Mesenchymal stem cell (in vitro differentiated cells and primary cell): ENCODE measurements around the gene DNER.

Source experiments
- DNase-seq: peaks from one replicate; pipeline ENCODE4 v3.0.0-alpha.2; 2013
- H2AFZ ChIP-seq: one replicate; pipeline ENCODE4 v1.6.1; 2013; ENCODE audit warnings: low read depth, mild to moderate bottlenecking, control low read depth, inconsistent platforms, low read length, moderate library complexity
- H2AK5ac ChIP-seq: 2 replicates; pipeline ENCODE4 v1.6.1; 2013; ENCODE audit warnings: low read length, moderate library complexity, mild to moderate bottlenecking, inconsistent platforms; ENCODE audit not compliant: severe bottlenecking
- H2BK120ac ChIP-seq: one replicate; pipeline ENCODE4 v1.6.1; 2013; ENCODE audit warnings: low read depth, mild to moderate bottlenecking, inconsistent platforms, low read length, moderate library complexity
- H2BK12ac ChIP-seq, 2 experiments: one replicate each; pipeline ENCODE4 v1.6.1; 2013; ENCODE audit warnings: inconsistent platforms in 2 of 2, low read length in 2 of 2, mild to moderate bottlenecking in 2 of 2, moderate library complexity in 2 of 2, control low read depth in 1 of 2
- H2BK15ac ChIP-seq: one replicate; pipeline ENCODE4 v1.6.1; 2013; ENCODE audit warnings: mild to moderate bottlenecking, low read depth, inconsistent platforms; ENCODE audit not compliant: poor library complexity, severe bottlenecking
- H2BK5ac ChIP-seq: 2 replicates; pipeline ENCODE4 v1.6.1; 2013; ENCODE audit warnings: low read depth, mild to moderate bottlenecking, low read length, control low read depth, inconsistent platforms; ENCODE audit not compliant: poor library complexity, severe bottlenecking
- H3K14ac ChIP-seq, 2 experiments: one replicate each; pipeline ENCODE4 v1.6.1; 2013; ENCODE audit warnings: inconsistent platforms in 2 of 2, low read length in 2 of 2, control low read depth in 1 of 2, mild to moderate bottlenecking in 1 of 2, moderate library complexity in 1 of 2
- H3K18ac ChIP-seq, 2 experiments: one replicate each; pipeline ENCODE4 v1.6.1; 2013; ENCODE audit warnings: inconsistent platforms in 2 of 2, low read length in 2 of 2, control low read depth in 1 of 2, low read depth in 1 of 2, mild to moderate bottlenecking in 1 of 2
- H3K23ac ChIP-seq, 2 experiments: one replicate each; pipeline ENCODE4 v1.6.1; 2013; ENCODE audit warnings: inconsistent platforms in 2 of 2, low read length in 2 of 2, mild to moderate bottlenecking in 2 of 2, moderate library complexity in 2 of 2, control low read depth in 1 of 2
- H3K27ac ChIP-seq: 2 replicates; pipeline ENCODE4 v1.5.1; 2013; ENCODE audit warnings: mild to moderate bottlenecking, moderate library complexity, low read length, control low read depth, inconsistent platforms; ENCODE audit not compliant: poor library complexity, severe bottlenecking
- H3K27me3 ChIP-seq, 2 experiments: 2 replicates each; pipeline versions ENCODE4 v1.6.1 to v1.7.0; 2013; ENCODE audit warnings: low read length in 2 of 2, mild to moderate bottlenecking in 2 of 2, moderate library complexity in 2 of 2, control low read depth in 1 of 2, inconsistent platforms in 1 of 2; ENCODE audit not compliant: control insufficient read depth in 1 of 2, insufficient read depth in 1 of 2
- H3K36me3 ChIP-seq, 2 experiments: 2 replicates each; pipeline versions ENCODE4 v1.6.1 to v1.7.0; 2013; ENCODE audit warnings: low read length in 2 of 2, control low read depth in 1 of 2, inconsistent platforms in 1 of 2, low read depth in 1 of 2, mild to moderate bottlenecking in 1 of 2; ENCODE audit not compliant: insufficient read depth in 2 of 2, control insufficient read depth in 1 of 2
- H3K4ac ChIP-seq, 2 experiments: one replicate each; pipeline ENCODE4 v1.6.1; 2013; ENCODE audit warnings: inconsistent platforms in 2 of 2, low read length in 2 of 2, mild to moderate bottlenecking in 2 of 2, moderate library complexity in 2 of 2, control low read depth in 1 of 2, low read depth in 1 of 2
- H3K4me1 ChIP-seq: 2 replicates; pipeline ENCODE4 v1.6.1; 2013; ENCODE audit warnings: low read depth, low read length, control low read depth; ENCODE audit not compliant: control insufficient read depth, insufficient read depth
- H3K4me2 ChIP-seq: 2 replicates; pipeline ENCODE4 v1.6.1; 2013; ENCODE audit warnings: low read length, mild to moderate bottlenecking, inconsistent platforms; ENCODE audit not compliant: poor library complexity, severe bottlenecking
- H3K4me3 ChIP-seq, 2 experiments: 2 replicates each; pipeline versions ENCODE4 v1.5.1 to v1.7.0; 2013; ENCODE audit warnings: low read length in 2 of 2, mild to moderate bottlenecking in 2 of 2, control low read depth in 1 of 2, low read depth in 1 of 2; ENCODE audit not compliant: insufficient read depth in 1 of 2
- H3K79me1 ChIP-seq: replicated peaks from 2 replicates; pipeline ENCODE4 v1.6.1; 2013; ENCODE audit warnings: mild to moderate bottlenecking, control low read depth, low read length, inconsistent platforms; ENCODE audit not compliant: poor library complexity, severe bottlenecking
- H3K9ac ChIP-seq: 2 replicates; pipeline ENCODE4 v1.7.0; 2013; ENCODE audit warnings: mild to moderate bottlenecking, low read length, moderate library complexity
- H3K9me3 ChIP-seq: 2 replicates; pipeline ENCODE4 v1.7.0; 2013; ENCODE audit warnings: mild to moderate bottlenecking, low read length; ENCODE audit not compliant: control insufficient read depth
- H4K8ac ChIP-seq: one replicate; pipeline ENCODE4 v1.6.1; 2013; ENCODE audit warnings: inconsistent platforms, mild to moderate bottlenecking, low read length, moderate library complexity
- H4K91ac ChIP-seq: one replicate; pipeline ENCODE4 v1.6.1; 2013; ENCODE audit warnings: mild to moderate bottlenecking, low read length, inconsistent platforms
- WGBS: methylation state at CpG from one replicate; pipeline ENCODE4 v1.1.7; 2013; ENCODE audit warnings: mixed read lengths; 5-methylcytosine and 5-hydroxymethylcytosine counted together

DNER gene

GRCh38 chr2:229437467-229437866 is 276.9 kb downstream of the DNER start:
- Histone ChIP-seq H3K36me3 (no peaks in the 10 kb centered on the region), H3K27ac (no peak overlapping the region), H3K27me3 (no peaks in the 10 kb centered on the region), H4K8ac (no peak overlapping the region), H3K4ac (no peak overlapping the region), H2BK5ac (no peak overlapping the region), H3K4me2 (no peak overlapping the region), H2AK5ac (no peak overlapping the region), H3K14ac (no peak overlapping the region), H2AFZ (no peak overlapping the region), H3K9ac (no peak overlapping the region), H3K79me1 (no peaks in the 10 kb centered on the region), H3K23ac (no peak overlapping the region), H3K4me1 (no peaks in the 10 kb centered on the region), H3K9me3 (no peaks in the 10 kb centered on the region), H3K4me3 (no peak overlapping the region), H4K91ac (no peak overlapping the region), H2BK15ac (no peak overlapping the region), H3K18ac (no peak overlapping the region), H2BK12ac (no peak overlapping the region), H2BK120ac (no peak overlapping the region)
- no peak for DNase-seq
- WGBS: 83% methylated on average over 2 of the region's 2 CpGs

- Histone ChIP-seq H3K9me3 (no peaks in the 10 kb centered on the region), H3K36me3 (no peaks in the 10 kb centered on the region), H3K18ac (no peak overlapping the region), H2BK5ac (no peak overlapping the region), H3K27me3 (no peaks in the 10 kb centered on the region), H3K4ac (no peak overlapping the region), H3K27ac (no peak overlapping the region), H3K79me1 (no peaks in the 10 kb centered on the region), H2BK15ac (no peak overlapping the region), H3K9ac (peak overlapping the region; percentile 34), H2BK12ac (no peak overlapping the region), H3K4me1 (no peaks in the 10 kb centered on the region), H4K91ac (no peak overlapping the region), H3K14ac (no peak overlapping the region), H3K4me3 (no peak overlapping the region), H4K8ac (no peak overlapping the region), H2AK5ac (no peak overlapping the region), H3K23ac (no peak overlapping the region), H3K4me2 (no peak overlapping the region), H2BK120ac (no peak overlapping the region), H2AFZ (no peak overlapping the region)
- WGBS: 63% methylated on average over 2 of the region's 2 CpGs
- no peak for DNase-seq
Measured at GRCh38 chr2:229434187-229434586, 280.2 kb downstream of the DNER start.

- no peak overlapping the region for H3K27ac ChIP-seq
- no peak overlapping the region for H2BK12ac ChIP-seq
- H3K4me2 ChIP-seq: no peak overlapping the region
- H2BK15ac ChIP-seq: no peak overlapping the region
- H3K4ac ChIP-seq: no peak overlapping the region
- H2AFZ ChIP-seq: no peak overlapping the region
- H3K9me3 ChIP-seq: no peaks in the 10 kb centered on the region
- no peak overlapping the region for H4K91ac ChIP-seq
- H4K8ac ChIP-seq: no peak overlapping the region
- H2AK5ac ChIP-seq: no peak overlapping the region
- no peaks in the 10 kb centered on the region for H3K36me3 ChIP-seq
- H3K14ac ChIP-seq: no peak overlapping the region
- no peaks in the 10 kb centered on the region for H3K79me1 ChIP-seq
- H3K9ac ChIP-seq: no peak overlapping the region
- no peak overlapping the region for H2BK5ac ChIP-seq
- H3K23ac ChIP-seq: no peak overlapping the region
- H2BK120ac ChIP-seq: no peak overlapping the region
- no peak for DNase-seq
- H3K27me3 ChIP-seq: no peaks in the 10 kb centered on the region
- 88% methylated on average over 3 of the region's 5 CpGs for WGBS
- no peak overlapping the region for H3K18ac ChIP-seq
- H3K4me1 ChIP-seq: no peaks in the 10 kb centered on the region
- H3K4me3 ChIP-seq: no peak overlapping the region
Measured at GRCh38 chr2:229433351-229433750, 281.0 kb downstream of the DNER start.

GRCh38 chr2:229431327-229431954 is 282.9 kb downstream of the DNER start:
- WGBS: 91% methylated on average over 1 of the region's 2 CpGs
- Histone ChIP-seq H3K23ac (no peak overlapping the region), H3K4ac (no peak overlapping the region), H3K27me3 (no peaks in the 10 kb centered on the region), H3K27ac (no peak overlapping the region), H3K14ac (no peak overlapping the region), H3K4me2 (no peak overlapping the region), H4K91ac (no peak overlapping the region), H3K9me3 (no peaks in the 10 kb centered on the region), H2BK15ac (no peak overlapping the region), H3K4me1 (no peaks in the 10 kb centered on the region), H3K36me3 (no peaks in the 10 kb centered on the region), H2AK5ac (no peak overlapping the region), H2BK5ac (no peak overlapping the region), H2BK12ac (no peak overlapping the region), H2AFZ (no peak overlapping the region), H3K4me3 (no peak overlapping the region), H3K79me1 (no peaks in the 10 kb centered on the region), H3K9ac (peak overlapping the region; percentile 77), H4K8ac (no peak overlapping the region), H3K18ac (no peak overlapping the region), H2BK120ac (no peak overlapping the region)
- peak; percentile 63 for DNase-seq
